Right atrium auricular region (tissue), 2 donors: Measurements from ENCODE around the gene CENPO. TPM values are rescaled to one million over a fixed set of nuclear protein-coding genes. Genes with fewer than 3 reads are reported as not detected.
"Not testable (repeated sequence)": the region's sequence is repeated elsewhere in the genome, so short reads cannot be mapped to it uniquely, and the experiment has no call there.

Experiments
- DNase-seq: peaks from one replicate; pipeline ENCODE4 v3.0.0-alpha.2; 2019; ENCODE audit warnings: low spot score
- H3K27ac ChIP-seq, 2 donors: fragments of 200-600 bp; sonication (generic); 1 replicate in 1 of 2; 2 replicates in 1 of 2; pipeline ENCODE4 v1.5.1; 2016 to 2019
- H3K27me3 ChIP-seq, 2 donors: fragments of 200-600 bp; sonication (generic); one replicate each; pipeline versions ENCODE4 v1.5.1 to v1.6.0; 2017 to 2019
- H3K36me3 ChIP-seq: fragments of 200-600 bp; sonication (generic); one replicate; pipeline ENCODE4 v1.5.1; 2016
- H3K4me1 ChIP-seq, 2 donors: fragments of 200-600 bp; sonication (generic); one replicate each; pipeline versions ENCODE4 v1.5.1 to v1.6.0; 2017 to 2019
- H3K4me3 ChIP-seq, 2 donors: fragments of 200-600 bp; sonication (generic); 1 replicate in 1 of 2; 2 replicates in 1 of 2; pipeline ENCODE4 v1.5.1; 2017 to 2019; ENCODE audit warnings: mild to moderate bottlenecking in 1 of 2, moderate library complexity in 1 of 2
- H3K9me3 ChIP-seq, 2 donors: fragments of 200-600 bp; sonication (generic); one replicate each; pipeline ENCODE4 v1.5.1; 2019
- total RNA-seq, 2 donors: library from RNA; depleted of rRNA; stranded (reverse); fragments of >200 nt; gene quantifications; one replicate each; pipeline ENCODE4 v1.1.0, GENCODE V29; 2016
- TF ChIP-seq, protein P1 (sequence below), 2 donors: fragments of 200-600 bp; sonication (generic); IDR thresholded peaks; one replicate each; pipeline ENCODE4 v1.5.1; 2019; ENCODE audit warnings: antibody characterized with exemption in 2 of 2

The CENPO gene
- total RNA-seq, 2 donors from 2014 or later: 1.2 to 1.7 TPM

DNA sequence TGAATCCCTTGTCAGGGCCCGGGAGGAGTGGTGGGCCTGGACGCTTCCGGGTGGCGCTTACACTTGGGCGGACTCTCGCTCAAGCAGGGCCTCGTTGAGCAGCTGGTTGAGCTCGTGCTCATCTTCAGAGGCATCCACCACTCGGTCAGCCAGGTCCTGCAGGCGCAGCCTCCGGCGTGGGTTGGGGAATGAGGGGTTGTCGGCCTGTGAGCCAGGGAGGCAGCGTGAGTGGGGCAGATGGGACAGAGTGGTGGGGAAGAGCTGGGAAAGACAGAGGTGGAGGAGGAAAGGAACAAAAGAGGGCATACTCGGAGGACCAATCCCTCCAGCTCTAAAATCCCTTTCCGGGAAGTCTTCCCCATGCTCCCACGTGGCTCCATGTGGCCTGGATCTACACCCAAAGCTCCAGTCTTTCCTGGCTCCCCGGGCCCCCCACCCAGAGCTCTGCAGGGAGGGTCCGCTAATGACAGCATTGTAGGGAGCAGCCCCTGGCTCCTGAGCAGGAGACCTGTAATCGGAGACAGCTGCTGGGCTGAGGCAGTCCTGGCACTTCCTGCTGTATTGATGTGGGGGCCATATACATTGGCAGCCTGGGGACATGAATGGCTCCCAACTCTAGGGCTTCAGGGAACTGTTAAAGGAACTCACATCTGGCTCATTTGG, 41.6 kb downstream of the CENPO start:
- DNase-seq: no peak
- H3K9me3 ChIP-seq: no peaks in the 10 kb centered on the region
- TF ChIP-seq, protein P1, sequence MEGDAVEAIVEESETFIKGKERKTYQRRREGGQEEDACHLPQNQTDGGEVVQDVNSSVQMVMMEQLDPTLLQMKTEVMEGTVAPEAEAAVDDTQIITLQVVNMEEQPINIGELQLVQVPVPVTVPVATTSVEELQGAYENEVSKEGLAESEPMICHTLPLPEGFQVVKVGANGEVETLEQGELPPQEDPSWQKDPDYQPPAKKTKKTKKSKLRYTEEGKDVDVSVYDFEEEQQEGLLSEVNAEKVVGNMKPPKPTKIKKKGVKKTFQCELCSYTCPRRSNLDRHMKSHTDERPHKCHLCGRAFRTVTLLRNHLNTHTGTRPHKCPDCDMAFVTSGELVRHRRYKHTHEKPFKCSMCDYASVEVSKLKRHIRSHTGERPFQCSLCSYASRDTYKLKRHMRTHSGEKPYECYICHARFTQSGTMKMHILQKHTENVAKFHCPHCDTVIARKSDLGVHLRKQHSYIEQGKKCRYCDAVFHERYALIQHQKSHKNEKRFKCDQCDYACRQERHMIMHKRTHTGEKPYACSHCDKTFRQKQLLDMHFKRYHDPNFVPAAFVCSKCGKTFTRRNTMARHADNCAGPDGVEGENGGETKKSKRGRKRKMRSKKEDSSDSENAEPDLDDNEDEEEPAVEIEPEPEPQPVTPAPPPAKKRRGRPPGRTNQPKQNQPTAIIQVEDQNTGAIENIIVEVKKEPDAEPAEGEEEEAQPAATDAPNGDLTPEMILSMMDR (IDR thresholded peaks at IDR 0.05): no peak
- no peak overlapping the region for H3K27ac ChIP-seq
- H3K27me3 ChIP-seq: no peaks in the 10 kb centered on the region
- peaks cover 5% of the 10 kb centered on the region for H3K36me3 ChIP-seq
- no peak overlapping the region for H3K4me3 ChIP-seq
- H3K4me1 ChIP-seq: no peaks in the 10 kb centered on the region

DNA sequence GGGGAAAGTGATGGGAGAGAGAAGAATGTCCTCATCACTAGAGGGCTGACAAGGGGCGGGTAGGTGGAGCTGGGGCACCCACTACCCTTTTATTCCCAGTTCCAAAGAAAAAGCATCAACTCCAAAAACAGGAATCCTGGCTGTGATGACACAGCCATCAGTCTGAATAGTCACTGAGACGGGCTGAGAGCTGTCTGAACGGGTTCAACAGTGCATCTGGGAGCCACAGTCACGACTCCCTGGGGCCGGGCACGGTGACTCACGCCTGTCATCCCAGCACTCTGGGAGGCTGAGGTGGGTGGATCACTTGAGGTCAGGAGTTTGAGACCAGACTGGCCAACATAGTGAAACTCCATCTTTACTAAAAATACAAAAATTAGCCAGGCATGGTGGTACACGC, 42.2 kb downstream of the CENPO start:
- H3K27me3 ChIP-seq, H3K9me3 ChIP-seq, DNase-seq, H3K4me3 ChIP-seq, H3K4me1 ChIP-seq, H3K36me3 ChIP-seq, H3K27ac ChIP-seq: not testable (repeated sequence)

DNA sequence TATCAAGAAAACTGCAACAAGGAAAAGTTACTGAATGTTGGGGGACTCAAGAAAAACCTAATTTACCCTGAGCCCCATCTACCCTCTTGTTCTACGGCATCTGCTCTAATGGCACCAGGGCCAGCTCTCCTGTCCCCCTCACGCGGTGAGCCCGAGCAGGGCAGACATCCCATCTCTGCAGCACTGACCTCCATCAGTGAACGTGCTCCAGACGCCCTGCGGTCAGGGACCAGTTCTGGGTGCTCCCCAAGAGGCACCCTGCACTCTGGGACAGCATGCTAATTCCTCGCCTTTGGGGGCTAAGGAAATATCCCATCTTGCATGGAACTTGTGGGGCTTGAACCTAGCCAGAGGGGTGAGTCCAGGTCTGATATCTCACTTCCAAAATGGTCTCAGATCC, 43.0 kb downstream of the CENPO start:
- Histone ChIP-seq H3K4me3 (no peak overlapping the region), H3K27me3 (no peaks in the 10 kb centered on the region), H3K36me3 (peaks cover 5% of the 10 kb centered on the region), H3K27ac (no peak overlapping the region), H3K4me1 (no peaks in the 10 kb centered on the region), H3K9me3 (no peaks in the 10 kb centered on the region)
- TF ChIP-seq, protein P1 (IDR thresholded peaks at IDR 0.05): no peak
- DNase-seq: no peak

GRCh38 chr2:24836706-24837105, 43.5 kb downstream of the CENPO start:
- Histone ChIP-seq H3K27me3 (no peaks in the 10 kb centered on the region), H3K9me3 (no peaks in the 10 kb centered on the region), H3K27ac (no peak overlapping the region), H3K4me1 (no peaks in the 10 kb centered on the region), H3K36me3 (peaks cover 5% of the 10 kb centered on the region), H3K4me3 (no peak overlapping the region)
- TF ChIP-seq, protein P1 (IDR thresholded peaks at IDR 0.05): no peak
- DNase-seq: no peak

- TF ChIP-seq, protein P1 (IDR thresholded peaks at IDR 0.05): no peak
- Histone ChIP-seq H3K27ac (no peak overlapping the region), H3K4me1 (no peaks in the 10 kb centered on the region), H3K4me3 (no peak overlapping the region), H3K27me3 (no peaks in the 10 kb centered on the region), H3K36me3 (peaks cover 5% of the 10 kb centered on the region), H3K9me3 (no peaks in the 10 kb centered on the region)
- no peak for DNase-seq
Measured at GRCh38 chr2:24837996-24838513, 44.8 kb downstream of the CENPO start.

DNA sequence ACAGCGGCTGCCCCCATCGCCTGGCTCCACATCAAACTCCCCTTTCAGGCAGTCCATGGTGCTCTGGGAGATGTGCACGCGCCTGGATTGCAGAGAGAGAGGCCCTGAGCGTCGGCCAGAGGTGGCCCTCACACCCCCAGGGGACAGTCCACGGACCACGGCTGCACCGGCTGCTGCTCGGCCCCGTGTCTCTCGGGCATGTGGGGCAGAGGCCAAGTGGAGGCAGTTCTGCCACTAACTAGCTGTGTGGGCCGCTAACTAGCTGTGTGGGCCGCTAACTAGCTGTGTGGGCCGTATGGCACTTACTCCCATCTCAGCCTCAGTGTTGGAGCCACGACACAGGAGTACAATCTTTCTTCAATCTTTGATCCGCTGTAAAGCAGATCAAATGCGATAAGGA, 45.3 kb downstream of the CENPO start:
- no peak for DNase-seq
- no peaks in the 10 kb centered on the region for H3K9me3 ChIP-seq
- peaks cover 5% of the 10 kb centered on the region for H3K36me3 ChIP-seq
- H3K4me1 ChIP-seq: no peaks in the 10 kb centered on the region
- no peak overlapping the region for H3K27ac ChIP-seq
- H3K4me3 ChIP-seq: no peak overlapping the region
- TF ChIP-seq, protein P1 (IDR thresholded peaks at IDR 0.05): no peak
- no peaks in the 10 kb centered on the region for H3K27me3 ChIP-seq
